GM15510 (cell line): ENCODE results near the gene PTPRD.

ENCODE experiments used
- POLR2A ChIP-seq: IDR thresholded peaks from 3 replicates; pipeline ENCODE4 v1.6.1; 2011; ENCODE audit warnings: borderline replicate concordance; ENCODE audit not compliant: insufficient read length; ENCODE audit errors: extremely low read depth

Gene PTPRD

GRCh38 chr9:8543219-8543618 lies 2069.6 kb downstream of the PTPRD start:
- no peak for TF ChIP-seq POLR2A

- TF ChIP-seq POLR2A, result no peak
Observed at GRCh38 chr9:8542537-8542936, 2070.3 kb downstream of the PTPRD start.

DNA sequence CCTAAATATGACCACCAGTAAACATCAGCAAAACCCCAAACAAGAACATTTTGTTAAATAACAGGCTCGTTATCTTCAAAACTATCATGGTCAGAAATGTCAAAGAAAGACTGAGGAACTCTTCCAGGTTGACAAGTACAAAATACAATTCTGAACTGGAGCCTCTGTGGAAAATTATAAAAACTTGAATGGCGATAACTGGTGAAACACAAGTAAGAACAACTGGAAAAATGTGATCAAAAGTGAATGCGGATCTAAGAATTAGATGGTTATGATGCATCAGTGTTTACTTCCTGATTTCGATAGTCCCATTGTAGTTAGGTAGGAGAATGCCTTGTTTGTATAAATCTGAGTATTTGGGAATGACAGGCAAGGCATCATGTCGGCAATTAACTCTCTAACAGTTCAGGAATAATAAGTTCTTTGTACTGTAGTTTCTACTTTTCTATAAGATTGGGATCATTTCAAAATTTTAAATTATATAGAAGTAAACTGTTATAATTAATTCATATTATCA lies 2073.1 kb downstream of the PTPRD start:
- TF ChIP-seq POLR2A, result no peak

DNA sequence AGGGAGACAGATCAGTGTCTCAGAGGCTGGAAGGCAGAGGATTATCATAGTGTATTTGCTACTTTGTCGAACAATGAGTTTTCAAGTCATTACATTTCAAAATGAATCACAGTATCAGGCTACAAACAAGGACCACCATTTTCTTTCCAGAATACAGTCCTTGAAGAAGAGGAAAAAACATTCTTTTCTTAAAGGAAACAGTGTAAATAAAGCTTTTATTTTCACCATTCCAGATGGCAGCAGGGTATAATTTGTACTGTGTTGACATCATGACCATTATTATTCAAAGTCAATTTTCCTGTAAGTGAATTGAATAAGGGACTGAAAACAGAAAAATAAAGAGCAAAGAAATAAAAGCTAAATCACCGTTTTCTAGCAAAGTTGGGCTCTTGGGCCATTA lies 2076.0 kb downstream of the PTPRD start:
- TF ChIP-seq POLR2A, result no peak

GRCh38 chr9:8534828-8535227 lies 2078.0 kb downstream of the PTPRD start:
- TF ChIP-seq POLR2A, result no peak

- TF ChIP-seq POLR2A, result no peak
Observed at GRCh38 chr9:8533681-8534080, 2079.1 kb downstream of the PTPRD start.

DNA sequence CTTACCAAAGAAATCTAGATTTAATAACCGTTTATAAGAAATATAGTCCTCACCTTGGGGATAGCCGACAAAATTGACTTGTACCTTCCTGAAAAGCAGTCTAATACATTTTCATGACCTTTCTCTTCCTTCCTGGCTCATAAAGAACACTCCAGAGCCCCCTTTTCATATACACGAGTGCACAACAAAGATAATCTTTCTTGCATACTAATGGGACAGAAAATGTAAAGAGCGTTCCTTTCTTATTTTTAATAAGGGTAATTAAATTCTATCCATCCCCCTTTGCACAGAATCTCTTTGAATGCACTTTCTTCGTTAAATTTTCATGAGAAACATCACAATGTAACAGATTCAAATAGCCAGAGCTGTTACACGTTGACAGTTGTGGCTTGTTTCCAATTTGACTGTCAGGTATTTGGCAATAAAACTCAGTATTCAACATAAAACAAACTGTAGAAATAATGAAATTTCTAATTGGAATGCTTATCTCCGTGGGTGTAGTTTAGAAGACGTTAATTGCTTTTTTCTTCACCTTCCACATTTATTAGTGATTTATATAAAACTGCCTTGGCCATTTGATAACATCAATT lies 2080.9 kb downstream of the PTPRD start:
- TF ChIP-seq POLR2A, result no peak

DNA sequence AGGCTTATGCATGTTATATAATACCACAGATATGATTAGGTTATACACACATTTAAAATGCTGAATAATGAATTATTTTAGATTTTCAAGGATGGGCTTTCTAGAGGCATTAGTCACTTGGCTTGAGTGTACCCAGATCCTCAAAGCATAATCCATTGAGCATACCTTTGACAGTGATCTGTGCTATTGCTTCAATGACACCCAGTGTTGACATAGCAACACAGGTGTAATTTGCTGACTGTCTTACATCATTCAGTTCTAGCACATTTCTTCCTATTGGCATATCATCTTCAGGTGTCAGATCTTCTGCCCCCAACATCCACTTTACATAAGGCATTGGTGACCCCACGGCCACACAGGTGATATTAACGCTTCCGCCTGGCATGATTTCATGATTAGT lies 2091.7 kb downstream of the PTPRD start:
- TF ChIP-seq POLR2A, result no peak

GRCh38 chr9:8515748-8516147 lies 2097.1 kb downstream of the PTPRD start:
- no peak for TF ChIP-seq POLR2A

- no peak for TF ChIP-seq POLR2A
Observed at GRCh38 chr9:8514760-8515159, 2098.0 kb downstream of the PTPRD start.

GRCh38 chr9:8508671-8509290 lies 2104.0 kb downstream of the PTPRD start:
- no peak for TF ChIP-seq POLR2A

DNA sequence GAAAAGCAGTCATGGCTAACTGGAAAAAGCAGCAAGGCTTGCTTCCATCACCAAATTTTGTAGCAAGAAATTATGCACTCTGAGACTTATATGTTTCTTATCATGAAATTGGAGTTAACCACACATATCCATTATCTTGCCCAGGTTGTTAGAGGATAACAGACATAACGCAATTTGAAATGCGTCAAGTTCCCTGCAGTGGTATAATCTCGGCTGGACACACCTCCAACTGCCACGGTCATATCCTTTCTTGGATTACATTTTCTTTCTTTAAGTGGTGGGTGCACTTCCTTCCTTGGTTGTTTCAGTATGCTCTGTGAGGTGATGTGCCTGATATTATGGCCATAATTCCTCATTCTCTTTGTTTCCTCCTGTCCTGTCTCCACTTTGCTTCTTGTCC lies 2118.2 kb downstream of the PTPRD start:
- no peak for TF ChIP-seq POLR2A

DNA sequence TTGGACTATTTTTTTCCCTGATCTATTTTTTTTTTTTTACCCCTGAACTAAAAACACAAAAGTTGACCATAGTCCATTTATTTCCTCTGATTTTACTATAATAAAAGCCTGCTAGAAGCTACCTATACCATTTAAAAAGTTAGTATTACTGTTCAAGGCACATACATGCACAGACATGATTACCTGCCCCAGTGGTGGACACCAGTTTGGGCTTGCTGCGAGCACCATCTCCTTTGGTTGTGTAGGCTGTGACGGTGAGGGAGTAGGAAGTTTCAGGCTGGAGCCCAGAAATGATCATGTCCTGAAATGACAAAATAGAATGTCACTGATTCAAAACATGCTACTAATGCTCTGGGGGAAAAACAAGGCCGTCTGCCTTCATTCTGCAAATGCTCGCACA lies 2120.1 kb downstream of the PTPRD start:
- no peak for TF ChIP-seq POLR2A

GRCh38 chr9:8492024-8492423 lies 2120.8 kb downstream of the PTPRD start:
- no peak for TF ChIP-seq POLR2A

- TF ChIP-seq POLR2A, result no peak
Observed at GRCh38 chr9:8491563-8491962, 2121.2 kb downstream of the PTPRD start.

DNA sequence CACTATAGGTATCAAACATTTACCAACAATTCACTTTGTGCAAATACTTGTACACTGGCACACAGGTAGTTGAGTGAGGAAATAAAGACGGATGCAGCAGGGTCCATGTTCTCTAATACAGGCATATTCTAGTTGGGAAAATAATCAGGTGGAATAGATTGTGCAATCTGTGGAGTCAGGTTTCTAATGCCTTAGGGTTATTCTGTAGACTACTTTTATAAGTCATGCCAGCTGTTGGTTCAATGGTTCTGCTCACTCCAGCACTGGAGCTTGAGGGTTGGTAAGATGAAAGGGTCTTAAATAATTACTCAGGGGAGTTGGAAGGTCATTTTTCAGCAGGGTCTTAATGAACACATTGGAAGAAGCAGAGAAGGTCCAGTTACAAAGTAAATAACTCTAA lies 2123.0 kb downstream of the PTPRD start:
- TF ChIP-seq POLR2A, result no peak
